RWPE2 (cell line): ENCODE measurements around the gene MICALL2.

Source experiments
- ATAC-seq: fragments of 200-7000 bp; cut with Tn5 transposase; 3 replicates; pipeline ENCODE4 v1.9.1; 2021; ENCODE audit warnings: low read depth
- DNase-seq: peaks from one replicate; pipeline ENCODE4 v3.0.0-alpha.2; 2020; ENCODE audit warnings: low spot score
- H3K27ac ChIP-seq: fragments of 450-650 bp; 2 replicates; pipeline ENCODE4 v1.5.1; 2017; ENCODE audit warnings: mild to moderate bottlenecking; ENCODE audit not compliant: poor library complexity, severe bottlenecking
- H3K27me3 ChIP-seq: fragments of 250-450 bp; sonication (Bioruptor Pico); 2 replicates; pipeline ENCODE4 v1.5.1; 2021; ENCODE audit warnings: mild to moderate bottlenecking, moderate library complexity; ENCODE audit not compliant: insufficient read depth, poor library complexity, severe bottlenecking
- H3K36me3 ChIP-seq: fragments of 250-450 bp; sonication (Bioruptor Pico); 2 replicates; pipeline ENCODE4 v1.5.1; 2020; ENCODE audit warnings: low read depth, mild to moderate bottlenecking, moderate library complexity
- H3K4me1 ChIP-seq: fragments of 250-450 bp; sonication (Bioruptor Pico); 2 replicates; pipeline ENCODE4 v1.5.1; 2021; ENCODE audit warnings: mild to moderate bottlenecking, moderate library complexity; ENCODE audit not compliant: insufficient read depth, poor library complexity, severe bottlenecking
- H3K4me3 ChIP-seq: fragments of 250-450 bp; sonication (Bioruptor Pico); 2 replicates; pipeline ENCODE4 v1.5.1; 2021; ENCODE audit warnings: mild to moderate bottlenecking, moderate library complexity; ENCODE audit not compliant: severe bottlenecking
- H3K9me3 ChIP-seq: fragments of 250-450 bp; sonication (Bioruptor Pico); 2 replicates; pipeline ENCODE4 v1.5.1; 2021; ENCODE audit warnings: mild to moderate bottlenecking, moderate library complexity; ENCODE audit not compliant: severe bottlenecking
- CTCF ChIP-seq: fragments of 450-650 bp; IDR thresholded peaks from one replicate; pipeline ENCODE4 v1.5.1; 2017; ENCODE audit warnings: mild to moderate bottlenecking, moderate library complexity; ENCODE audit not compliant: poor library complexity, severe bottlenecking

Gene MICALL2

GRCh38 chr7:1431226-1431625 is 28.0 kb downstream of the MICALL2 start:
- Histone ChIP-seq H3K9me3 (no peaks in the 10 kb centered on the region), H3K36me3 (no peaks in the 10 kb centered on the region), H3K4me3 (no peak overlapping the region), H3K27me3 (no peaks in the 10 kb centered on the region), H3K4me1 (no peaks in the 10 kb centered on the region), H3K27ac (no peak overlapping the region)
- DNase-seq (no peak), ATAC-seq (no peak; the same call in 2 of the 3 replicates)
- TF ChIP-seq CTCF = no peak

GRCh38 chr7:1430056-1430845 is 29.0 kb downstream of the MICALL2 start:
- no peaks in the 10 kb centered on the region for H3K36me3 ChIP-seq
- H3K9me3 ChIP-seq = no peaks in the 10 kb centered on the region
- ATAC-seq = no peak
- H3K4me3 ChIP-seq = no peak overlapping the region
- H3K27me3 ChIP-seq = no peaks in the 10 kb centered on the region
- no peak overlapping the region for H3K27ac ChIP-seq
- no peak for TF ChIP-seq CTCF
- no peaks in the 10 kb centered on the region for H3K4me1 ChIP-seq
- no peak for DNase-seq

- Histone ChIP-seq H3K27me3 (peaks cover 4% of the 10 kb centered on the region), H3K36me3 (no peaks in the 10 kb centered on the region), H3K4me3 (no peak overlapping the region), H3K27ac (no peak overlapping the region), H3K4me1 (no peaks in the 10 kb centered on the region), H3K9me3 (no peaks in the 10 kb centered on the region)
- no peak for DNase-seq
- ATAC-seq = no peak
- no peak for TF ChIP-seq CTCF
Observed at GRCh38 chr7:1428941-1429501, 30.2 kb downstream of the MICALL2 start.

GRCh38 chr7:1427064-1427657 is 32.1 kb downstream of the MICALL2 start:
- no peak for ATAC-seq
- H3K27me3 ChIP-seq = peaks cover 14% of the 10 kb centered on the region
- no peak overlapping the region for H3K27ac ChIP-seq
- TF ChIP-seq CTCF = no peak
- no peak for DNase-seq
- no peaks in the 10 kb centered on the region for H3K4me1 ChIP-seq
- H3K36me3 ChIP-seq = no peaks in the 10 kb centered on the region
- no peaks in the 10 kb centered on the region for H3K9me3 ChIP-seq
- H3K4me3 ChIP-seq = no peak overlapping the region
